ENCODE measurements around the gene MAGI1. TPM values are rescaled to one million over a fixed set of nuclear protein-coding genes. Genes with fewer than 3 reads are reported as not detected.
A peak's percentile ranks its signal among the peaks of the same experiment; 100 is the strongest.
"Not testable (repeated sequence)": the region's sequence is repeated elsewhere in the genome, so short reads cannot be mapped to it uniquely, and the experiment has no call there.

MAGI1 gene
- total RNA-seq, 1 donor, result 13.0 TPM

DNA sequence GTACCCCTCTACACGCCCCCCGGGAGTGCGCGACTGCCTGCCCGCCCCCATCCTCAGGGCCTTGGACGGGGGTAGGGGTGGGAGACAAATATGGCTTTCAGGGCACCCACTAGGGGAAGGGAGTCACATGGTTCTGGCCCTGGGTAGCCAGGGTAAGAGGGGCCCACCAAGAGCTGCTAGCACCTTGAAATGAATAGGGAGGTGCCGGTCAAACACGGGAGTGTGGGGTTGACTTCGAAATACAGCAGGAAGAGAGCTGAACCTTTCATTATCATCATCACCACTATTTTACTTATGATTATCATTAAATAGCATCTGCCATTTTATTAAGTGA, 489.1 kb downstream of the MAGI1 start:
- TF ChIP-seq, protein P1, sequence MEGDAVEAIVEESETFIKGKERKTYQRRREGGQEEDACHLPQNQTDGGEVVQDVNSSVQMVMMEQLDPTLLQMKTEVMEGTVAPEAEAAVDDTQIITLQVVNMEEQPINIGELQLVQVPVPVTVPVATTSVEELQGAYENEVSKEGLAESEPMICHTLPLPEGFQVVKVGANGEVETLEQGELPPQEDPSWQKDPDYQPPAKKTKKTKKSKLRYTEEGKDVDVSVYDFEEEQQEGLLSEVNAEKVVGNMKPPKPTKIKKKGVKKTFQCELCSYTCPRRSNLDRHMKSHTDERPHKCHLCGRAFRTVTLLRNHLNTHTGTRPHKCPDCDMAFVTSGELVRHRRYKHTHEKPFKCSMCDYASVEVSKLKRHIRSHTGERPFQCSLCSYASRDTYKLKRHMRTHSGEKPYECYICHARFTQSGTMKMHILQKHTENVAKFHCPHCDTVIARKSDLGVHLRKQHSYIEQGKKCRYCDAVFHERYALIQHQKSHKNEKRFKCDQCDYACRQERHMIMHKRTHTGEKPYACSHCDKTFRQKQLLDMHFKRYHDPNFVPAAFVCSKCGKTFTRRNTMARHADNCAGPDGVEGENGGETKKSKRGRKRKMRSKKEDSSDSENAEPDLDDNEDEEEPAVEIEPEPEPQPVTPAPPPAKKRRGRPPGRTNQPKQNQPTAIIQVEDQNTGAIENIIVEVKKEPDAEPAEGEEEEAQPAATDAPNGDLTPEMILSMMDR (IDR thresholded peaks at IDR 0.05; ENCODE audit: insufficient read depth, low read length), result no peak
- H3K4me3 ChIP-seq (ENCODE audit: low read depth, low read length), result peak overlapping the region; percentile 57
- DNase-seq (ENCODE audit: low read depth), result no peak

GRCh38 chr3:65548848-65549625, 489.7 kb downstream of the MAGI1 start:
- TF ChIP-seq, protein P1 (IDR thresholded peaks at IDR 0.05; ENCODE audit: insufficient read depth, low read length), result no peak
- peak overlapping the region; percentile 57 for H3K4me3 ChIP-seq (ENCODE audit: low read depth, low read length)
- no peak for DNase-seq (ENCODE audit: low read depth)

DNA sequence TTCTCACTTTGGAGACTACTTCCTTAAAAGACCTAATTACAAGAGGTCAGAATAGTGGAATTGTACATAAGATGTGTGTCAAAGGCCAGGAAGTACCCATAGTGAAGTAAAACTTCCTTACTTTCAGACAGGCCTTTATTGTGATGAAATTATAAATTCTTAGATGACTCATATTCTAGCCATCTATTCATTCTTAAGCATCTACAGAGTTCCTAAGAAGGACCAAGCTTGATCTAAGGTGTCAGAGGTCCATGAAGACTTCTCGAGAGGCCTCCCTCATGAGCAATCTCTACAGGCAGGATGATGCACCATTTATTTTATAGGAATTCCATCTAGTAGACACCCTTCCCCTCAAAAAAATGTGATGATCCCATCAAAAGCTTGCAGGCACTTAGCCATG, 493.3 kb downstream of the MAGI1 start:
- DNase-seq (ENCODE audit: low read depth), result peak; percentile 27
- no peak overlapping the region for H3K4me3 ChIP-seq (ENCODE audit: low read depth, low read length)
- TF ChIP-seq, protein P1 (IDR thresholded peaks at IDR 0.05; ENCODE audit: insufficient read depth, low read length), result no peak

GRCh38 chr3:65543391-65543790, 495.3 kb downstream of the MAGI1 start:
- H3K4me3 ChIP-seq (ENCODE audit: low read depth, low read length); DNase-seq (ENCODE audit: low read depth): not testable (repeated sequence)

GRCh38 chr3:65540666-65541065, 498.1 kb downstream of the MAGI1 start:
- no peak overlapping the region for H3K4me3 ChIP-seq (ENCODE audit: low read depth, low read length)
- TF ChIP-seq, protein P1 (IDR thresholded peaks at IDR 0.05; ENCODE audit: insufficient read depth, low read length), result no peak
- no peak for DNase-seq (ENCODE audit: low read depth)

- TF ChIP-seq, protein P1 (IDR thresholded peaks at IDR 0.05; ENCODE audit: insufficient read depth, low read length), result no peak
- H3K4me3 ChIP-seq (ENCODE audit: low read depth, low read length), result no peak overlapping the region
Measured at GRCh38 chr3:65539616-65540015, 499.1 kb downstream of the MAGI1 start.

GRCh38 chr3:65538101-65538500, 500.6 kb downstream of the MAGI1 start:
- DNase-seq (ENCODE audit: low read depth), result no peak
- TF ChIP-seq, protein P1 (IDR thresholded peaks at IDR 0.05; ENCODE audit: insufficient read depth, low read length), result no peak
- no peak overlapping the region for H3K4me3 ChIP-seq (ENCODE audit: low read depth, low read length)

More at GRCh38 chr3:65539616-65540015, 499.1 kb downstream of the MAGI1 start:
- no peak for DNase-seq (ENCODE audit: low read depth)
